ENCODE data around the gene SLC5A10.

The SLC5A10 gene

GRCh38 chr17:19001907-19002590, 50.1 kb downstream of the SLC5A10 start:
- Histone ChIP-seq H3K36me3 (ENCODE audit: insufficient read depth, low read length) (peaks cover 5% of the 10 kb centered on the region), H3K4me3 (ENCODE audit: low read length) (peak overlapping the region; percentile 67), H3K4me2 (ENCODE audit: low read length) (peak overlapping the region; percentile 89), H3K9me3 (replicated peaks; ENCODE audit: low read length) (no peaks in the 10 kb centered on the region), H3K4me1 (ENCODE audit: control insufficient read depth, insufficient read depth, low read length) (peaks cover 44% of the 10 kb centered on the region), H3K27me3 (ENCODE audit: control insufficient read depth, insufficient read depth, low read length) (no peaks in the 10 kb centered on the region), H3K9ac (ENCODE audit: low read depth, low read length) (no peak overlapping the region)

- peaks cover 3% of the 10 kb centered on the region for H3K36me3 ChIP-seq (ENCODE audit: insufficient read depth, low read length)
- no peaks in the 10 kb centered on the region for H3K9me3 ChIP-seq (replicated peaks; ENCODE audit: low read length)
- H3K27me3 ChIP-seq (ENCODE audit: control insufficient read depth, insufficient read depth, low read length) = no peaks in the 10 kb centered on the region
- H3K4me2 ChIP-seq (ENCODE audit: low read length) = peak overlapping the region; percentile 89
- peak overlapping the region; percentile 58 for H3K9ac ChIP-seq (ENCODE audit: low read depth, low read length)
- H3K4me3 ChIP-seq (ENCODE audit: low read length) = peak overlapping the region; percentile 67
- peaks cover 44% of the 10 kb centered on the region for H3K4me1 ChIP-seq (ENCODE audit: control insufficient read depth, insufficient read depth, low read length)
Observed at GRCh38 chr17:19002805-19003542, 51.0 kb downstream of the SLC5A10 start.

DNA sequence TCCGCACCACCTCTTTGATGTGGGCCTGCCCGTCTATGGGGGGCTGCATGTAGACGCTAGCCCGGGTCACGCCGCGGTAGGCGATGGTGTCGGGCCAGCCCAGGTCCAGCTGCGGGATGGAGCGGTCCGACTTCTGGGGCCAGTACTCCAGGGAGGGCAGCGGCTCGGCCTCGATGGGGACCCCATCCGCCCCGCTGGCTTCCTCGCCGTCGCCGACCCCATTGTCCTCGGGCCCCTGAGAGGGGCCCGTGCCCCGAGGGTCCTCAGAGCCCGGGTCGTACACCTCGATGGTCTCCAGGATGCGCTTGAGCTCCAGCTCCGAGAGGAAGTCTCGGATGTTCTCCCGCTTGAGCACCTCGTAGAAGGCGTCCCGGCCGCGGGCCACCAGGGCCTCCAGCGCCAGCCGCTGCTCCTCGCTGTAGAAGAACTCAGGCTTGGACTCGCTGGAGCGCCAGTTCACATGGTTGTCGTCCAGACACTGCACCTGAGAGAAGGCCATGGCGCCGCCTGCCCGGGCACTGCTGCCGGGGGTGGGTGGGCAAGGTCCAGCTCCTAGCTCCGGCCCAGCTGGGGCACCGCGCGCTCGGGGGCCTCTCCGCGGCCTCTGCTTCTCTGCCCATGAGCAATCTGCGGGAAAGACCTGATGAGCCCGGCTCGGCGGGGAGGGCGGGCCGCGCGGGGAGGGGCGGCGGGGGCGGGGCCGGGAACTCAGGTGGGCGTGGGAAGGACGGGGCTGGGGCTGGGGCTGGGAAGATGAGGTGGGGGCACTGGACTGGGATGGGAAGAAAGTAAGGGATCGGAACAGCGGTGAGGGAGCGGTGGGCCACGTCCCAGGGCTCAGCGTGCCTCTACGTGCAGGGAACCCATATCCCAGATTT, 51.8 kb downstream of the SLC5A10 start:
- no peaks in the 10 kb centered on the region for H3K9me3 ChIP-seq (replicated peaks; ENCODE audit: low read length)
- H3K36me3 ChIP-seq (ENCODE audit: insufficient read depth, low read length) = peaks cover 3% of the 10 kb centered on the region
- H3K27me3 ChIP-seq (ENCODE audit: control insufficient read depth, insufficient read depth, low read length) = no peaks in the 10 kb centered on the region
- H3K9ac ChIP-seq (ENCODE audit: low read depth, low read length) = peak overlapping the region; percentile 81
- H3K4me2 ChIP-seq (ENCODE audit: low read length) = peak overlapping the region; percentile 89
- H3K4me3 ChIP-seq (ENCODE audit: low read length) = peak overlapping the region; percentile 70
- H3K4me1 ChIP-seq (ENCODE audit: control insufficient read depth, insufficient read depth, low read length) = peaks cover 44% of the 10 kb centered on the region

- no peaks in the 10 kb centered on the region for H3K36me3 ChIP-seq (ENCODE audit: insufficient read depth, low read length)
- no peaks in the 10 kb centered on the region for H3K27me3 ChIP-seq (ENCODE audit: control insufficient read depth, insufficient read depth, low read length)
- no peaks in the 10 kb centered on the region for H3K9me3 ChIP-seq (replicated peaks; ENCODE audit: low read length)
- peaks cover 44% of the 10 kb centered on the region for H3K4me1 ChIP-seq (ENCODE audit: control insufficient read depth, insufficient read depth, low read length)
- H3K4me2 ChIP-seq (ENCODE audit: low read length) = peak within 1 kb of the TSS; percentile 89
- peak within 1 kb of the TSS; percentile 81 for H3K9ac ChIP-seq (ENCODE audit: low read depth, low read length)
- H3K4me3 ChIP-seq (ENCODE audit: low read length) = peak within 1 kb of the TSS; percentile 70
Observed at GRCh38 chr17:19004421-19005136, 52.6 kb downstream of the SLC5A10 start, which contains the start of gene FAM83G. TSS of gene FAM83G (minus strand) at chr17:19004764. CDS start at chr17:19004041, 723 bp downstream.

DNA sequence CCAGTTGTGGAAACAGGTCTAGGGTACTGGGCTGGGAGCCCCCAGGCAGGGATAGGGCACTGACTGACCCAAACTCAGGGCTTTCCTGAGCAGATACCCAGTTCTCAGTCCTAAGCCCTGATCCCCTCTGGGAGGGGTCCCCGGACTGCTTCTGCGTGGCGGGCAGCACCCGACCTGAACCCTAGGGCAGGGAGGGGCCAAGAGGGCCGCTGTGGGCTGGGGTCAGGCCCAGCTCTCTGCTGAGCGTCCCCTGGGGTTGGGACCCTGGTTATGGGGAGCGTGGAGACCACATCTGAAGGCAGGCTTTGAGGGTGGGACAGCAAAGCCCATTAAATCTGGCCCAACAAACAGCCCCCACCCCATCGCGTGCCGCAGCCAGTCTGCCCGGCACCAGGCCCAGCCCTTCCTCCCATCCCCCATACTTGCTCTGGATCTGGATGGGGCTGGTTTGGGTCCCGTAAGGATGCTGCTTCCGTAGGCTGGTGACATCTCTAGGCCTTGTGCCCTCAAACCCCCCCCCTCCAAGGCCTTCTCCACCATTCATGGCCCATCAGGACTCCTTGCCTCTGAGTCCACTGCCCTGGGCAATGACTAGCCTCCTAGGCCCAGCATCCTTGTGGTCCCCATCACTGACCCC, 53.3 kb downstream of the SLC5A10 start:
- H3K9me3 ChIP-seq (replicated peaks; ENCODE audit: low read length) = no peaks in the 10 kb centered on the region
- H3K4me2 ChIP-seq (ENCODE audit: low read length) = peak overlapping the region; percentile 89
- peak overlapping the region; percentile 70 for H3K4me3 ChIP-seq (ENCODE audit: low read length)
- H3K27me3 ChIP-seq (ENCODE audit: control insufficient read depth, insufficient read depth, low read length) = no peaks in the 10 kb centered on the region
- no peaks in the 10 kb centered on the region for H3K36me3 ChIP-seq (ENCODE audit: insufficient read depth, low read length)
- H3K9ac ChIP-seq (ENCODE audit: low read depth, low read length) = peak overlapping the region; percentile 81
- H3K4me1 ChIP-seq (ENCODE audit: control insufficient read depth, insufficient read depth, low read length) = peaks cover 42% of the 10 kb centered on the region

- H3K9me3 ChIP-seq (replicated peaks; ENCODE audit: low read length) = no peaks in the 10 kb centered on the region
- H3K36me3 ChIP-seq (ENCODE audit: insufficient read depth, low read length) = no peaks in the 10 kb centered on the region
- peaks cover 36% of the 10 kb centered on the region for H3K4me1 ChIP-seq (ENCODE audit: control insufficient read depth, insufficient read depth, low read length)
- no peak overlapping the region for H3K4me3 ChIP-seq (ENCODE audit: low read length)
- H3K4me2 ChIP-seq (ENCODE audit: low read length) = no peak overlapping the region
- H3K9ac ChIP-seq (ENCODE audit: low read depth, low read length) = no peak overlapping the region
- no peaks in the 10 kb centered on the region for H3K27me3 ChIP-seq (ENCODE audit: control insufficient read depth, insufficient read depth, low read length)
Observed at GRCh38 chr17:19005789-19006430, 53.9 kb downstream of the SLC5A10 start.

- peaks cover 34% of the 10 kb centered on the region for H3K4me1 ChIP-seq (ENCODE audit: control insufficient read depth, insufficient read depth, low read length)
- H3K4me3 ChIP-seq (ENCODE audit: low read length) = no peak overlapping the region
- no peaks in the 10 kb centered on the region for H3K27me3 ChIP-seq (ENCODE audit: control insufficient read depth, insufficient read depth, low read length)
- H3K36me3 ChIP-seq (ENCODE audit: insufficient read depth, low read length) = no peaks in the 10 kb centered on the region
- H3K9ac ChIP-seq (ENCODE audit: low read depth, low read length) = no peak overlapping the region
- H3K4me2 ChIP-seq (ENCODE audit: low read length) = no peak overlapping the region
- no peaks in the 10 kb centered on the region for H3K9me3 ChIP-seq (replicated peaks; ENCODE audit: low read length)
Observed at GRCh38 chr17:19006698-19007097, 54.7 kb downstream of the SLC5A10 start.

- Histone ChIP-seq H3K36me3 (ENCODE audit: insufficient read depth, low read length) (no peaks in the 10 kb centered on the region), H3K9me3 (replicated peaks; ENCODE audit: low read length) (no peaks in the 10 kb centered on the region), H3K4me1 (ENCODE audit: control insufficient read depth, insufficient read depth, low read length) (peaks cover 8% of the 10 kb centered on the region), H3K27me3 (ENCODE audit: control insufficient read depth, insufficient read depth, low read length) (no peaks in the 10 kb centered on the region), H3K4me3 (ENCODE audit: low read length) (no peak overlapping the region), H3K9ac (ENCODE audit: low read depth, low read length) (no peak overlapping the region), H3K4me2 (ENCODE audit: low read length) (no peak overlapping the region)
Observed at GRCh38 chr17:19009970-19010369, 58.0 kb downstream of the SLC5A10 start.

GRCh38 chr17:19010729-19011505, 59.0 kb downstream of the SLC5A10 start:
- Histone ChIP-seq H3K4me3 (ENCODE audit: low read length) (no peak overlapping the region), H3K9me3 (replicated peaks; ENCODE audit: low read length) (no peaks in the 10 kb centered on the region), H3K36me3 (ENCODE audit: insufficient read depth, low read length) (no peaks in the 10 kb centered on the region), H3K27me3 (ENCODE audit: control insufficient read depth, insufficient read depth, low read length) (peaks cover 3% of the 10 kb centered on the region), H3K4me2 (ENCODE audit: low read length) (no peak overlapping the region), H3K9ac (ENCODE audit: low read depth, low read length) (no peak overlapping the region), H3K4me1 (ENCODE audit: control insufficient read depth, insufficient read depth, low read length) (peaks cover 5% of the 10 kb centered on the region)

GRCh38 chr17:19011581-19011980, 59.6 kb downstream of the SLC5A10 start:
- Histone ChIP-seq H3K4me2 (ENCODE audit: low read length) (no peak overlapping the region), H3K9ac (ENCODE audit: low read depth, low read length) (no peak overlapping the region), H3K4me1 (ENCODE audit: control insufficient read depth, insufficient read depth, low read length) (peaks cover 5% of the 10 kb centered on the region), H3K27me3 (ENCODE audit: control insufficient read depth, insufficient read depth, low read length) (peaks cover 3% of the 10 kb centered on the region), H3K9me3 (replicated peaks; ENCODE audit: low read length) (no peaks in the 10 kb centered on the region), H3K4me3 (ENCODE audit: low read length) (no peak overlapping the region), H3K36me3 (ENCODE audit: insufficient read depth, low read length) (no peaks in the 10 kb centered on the region)

Data from skeletal muscle satellite cell (primary cell).